K562 (cell line): ENCODE data around the gene RELL1. TPM values are rescaled to one million over a fixed set of nuclear protein-coding genes. Genes with fewer than 3 reads are reported as not detected.

Experiments
- ATAC-seq: fragments of 200-7000 bp; cut with Tn5 transposase; 3 replicates; pipeline ENCODE4 v1.9.1; 2020; ENCODE audit warnings: moderate library complexity
- BruUV-seq: library from RNA; stranded (reverse); fragments of 400-500 nt; replicated peaks from 2 replicates; lab custom pipeline; 2021; lab: Mats Ljungman, UMichigan
- CTCF ChIA-PET: fragments of 300-600 bp; formaldehyde crosslinking; extraction: SDS; loops from one replicate; lab custom pipeline; 2021; ENCODE audit warnings: low intra/inter-chr PET ratio; lab: Yijun Ruan, JAX
- POLR2A ChIA-PET: fragments of 300-600, 350-650 bp; sonication (Branson Sonifier 250); formaldehyde crosslinking; extraction: SDS; loops from one replicate; lab custom pipeline; 2021; ENCODE audit warnings: antibody characterized with exemption, inconsistent platforms; lab: Yijun Ruan, JAX
- DNase-seq, 4 experiments: peaks; one replicate each; pipeline versions ENCODE4 v3.0.0 to v3.0.0-alpha.2; 2011 to 2018; ENCODE audit warnings: low spot score in 3 of 4, mixed read lengths in 3 of 4; ENCODE audit errors: extremely low read depth in 1 of 4
- FAIRE-seq: peaks from 2 replicates; lab custom pipeline; 2011; peaks lifted over from hg19 to GRCh38; lab: Jason Lieb, UNC
- H2AFZ ChIP-seq: 2 replicates; pipeline ENCODE4 v1.6.0; 2011; ENCODE audit warnings: low read depth, low read length, control low read depth, inconsistent platforms
- H3K27ac ChIP-seq: fragments of 200-600 bp; 3 replicates; pipeline ENCODE4 v1.8.0; 2011; ENCODE audit warnings: low read depth, mild to moderate bottlenecking, control low read depth, inconsistent platforms, low read length, moderate library complexity, mixed read lengths; ENCODE audit errors: extremely low read depth
- H3K27me3 ChIP-seq, 2 experiments: fragments of 300-600 bp in 1 of 2; 2 replicates in 1 of 2; 3 replicates in 1 of 2; pipeline versions ENCODE4 v1.6.0 to v1.8.0; 2011; ENCODE audit warnings: inconsistent platforms in 2 of 2, low read length in 2 of 2, mild to moderate bottlenecking in 1 of 2, mixed read lengths in 1 of 2, moderate library complexity in 1 of 2; ENCODE audit not compliant: control insufficient read depth in 2 of 2, insufficient read depth in 2 of 2
- H3K36me3 ChIP-seq: fragments of 300-600 bp; 3 replicates; pipeline ENCODE4 v1.8.0; 2011; ENCODE audit warnings: mild to moderate bottlenecking, low read length, inconsistent platforms; ENCODE audit not compliant: control insufficient read depth, insufficient read depth
- H3K4me1 ChIP-seq, 2 experiments: fragments of 200-600 bp in 1 of 2; replicated peaks in 1 of 2; 2 replicates in 1 of 2; 3 replicates in 1 of 2; pipeline versions ENCODE4 v1.5.1 to v1.8.0; 2011; ENCODE audit warnings: inconsistent platforms in 2 of 2, low read length in 2 of 2, mild to moderate bottlenecking in 1 of 2, mixed read lengths in 1 of 2, moderate library complexity in 1 of 2; ENCODE audit not compliant: control insufficient read depth in 2 of 2, insufficient read depth in 2 of 2
- H3K4me2 ChIP-seq: 2 replicates; pipeline ENCODE4 v1.6.1; 2011; ENCODE audit warnings: low read length, control low read depth, inconsistent platforms, mixed read lengths; ENCODE audit not compliant: insufficient read depth
- H3K4me3 ChIP-seq: fragments of 200-600 bp; sonication (generic), shearing (Covaris generic); 2 replicates; pipeline ENCODE4 v1.5.1; 2016; ENCODE audit warnings: control low read depth, inconsistent platforms
- H3K79me2 ChIP-seq: fragments of 200-600 bp; 3 replicates; pipeline ENCODE4 v1.8.0; 2011; ENCODE audit warnings: low read length, inconsistent platforms; ENCODE audit not compliant: control insufficient read depth, insufficient read depth
- H3K9ac ChIP-seq, 2 experiments: 2 replicates each; pipeline versions ENCODE4 v1.6.0 to v1.6.1; 2011; ENCODE audit warnings: low read depth in 2 of 2, low read length in 2 of 2, control low read depth in 1 of 2, inconsistent platforms in 1 of 2, mild to moderate bottlenecking in 1 of 2, mixed read lengths in 1 of 2; ENCODE audit not compliant: insufficient read depth in 1 of 2
- H3K9me1 ChIP-seq: one replicate; pipeline ENCODE4 v1.6.0; 2011; ENCODE audit warnings: inconsistent platforms, mild to moderate bottlenecking, low read length, moderate library complexity; ENCODE audit not compliant: control insufficient read depth, insufficient read depth
- H3K9me3 ChIP-seq: replicated peaks from 2 replicates; pipeline ENCODE4 v1.5.1; 2011; ENCODE audit warnings: low read depth, low read length, inconsistent platforms; ENCODE audit not compliant: control insufficient read depth, insufficient read depth
- H4K20me1 ChIP-seq: replicated peaks from 2 replicates; pipeline ENCODE4 v1.6.1; 2011; ENCODE audit warnings: low read length, inconsistent platforms, mixed read lengths; ENCODE audit not compliant: control insufficient read depth, insufficient read depth
- BACH1 ChIP-seq: fragments of 200-800 bp; sonication (Bioruptor generic); IDR thresholded peaks from 2 replicates; pipeline ENCODE4 v1.6.1; 2016; ENCODE audit warnings: missing genetic modification characterization, missing compliant biosample characterization
- C11orf30 ChIP-seq: fragments of 450-650 bp; IDR thresholded peaks from 2 replicates; pipeline ENCODE4 v1.6.1; 2016; ENCODE audit warnings: low read depth, mild to moderate bottlenecking
- CBX2 ChIP-seq: fragments of 200-600 bp; sonication (generic); IDR thresholded peaks from one replicate; pipeline ENCODE4 v1.6.1; 2012; ENCODE audit warnings: mild to moderate bottlenecking, low read length, inconsistent platforms; ENCODE audit not compliant: insufficient read depth, poor library complexity, severe bottlenecking
- CSDE1 ChIP-seq, 2 experiments: fragments of 450-650 bp; IDR thresholded peaks; 2 replicates each; pipeline ENCODE4 v1.6.1; 2016; ENCODE audit warnings: mild to moderate bottlenecking in 1 of 2
- ELF2 ChIP-seq: fragments of 250-450 bp; sonication (Bioruptor Pico); IDR thresholded peaks from 2 replicates; pipeline ENCODE4 v1.5.0; 2021; ENCODE audit warnings: mild to moderate bottlenecking
- EWSR1 ChIP-seq: fragments of 450-650 bp; IDR thresholded peaks from 2 replicates; pipeline ENCODE4 v1.6.1; 2018; ENCODE audit warnings: borderline replicate concordance, mild to moderate bottlenecking, low read depth, moderate library complexity; ENCODE audit not compliant: partially characterized antibody
- EZH2 ChIP-seq: IDR thresholded peaks from 2 replicates; pipeline ENCODE4 v1.6.1; 2012; ENCODE audit warnings: low read depth, mild to moderate bottlenecking, inconsistent platforms, low read length, borderline replicate concordance
- LARP7 ChIP-seq: fragments of 450-650 bp; IDR thresholded peaks from 2 replicates; pipeline ENCODE4 v1.6.1; 2016
- MAFF ChIP-seq: IDR thresholded peaks from 2 replicates; pipeline ENCODE4 v1.6.1; 2012; ENCODE audit warnings: low read length, improper control_type of control experiment
- MAFG ChIP-seq: fragments of 450-650 bp; conservative IDR thresholded peaks from 2 replicates; pipeline ENCODE4 v1.6.1; 2016; ENCODE audit warnings: missing genetic modification characterization, missing compliant biosample characterization
- MAFK ChIP-seq: IDR thresholded peaks from 2 replicates; pipeline ENCODE4 v1.6.1; 2011; ENCODE audit warnings: low read length, improper control_type of control experiment
- MCM7 ChIP-seq, 2 experiments: fragments of 450-650 bp; IDR thresholded peaks; 2 replicates each; pipeline ENCODE4 v1.6.1; 2016 to 2018
- MED1 ChIP-seq: sonication (generic); formaldehyde crosslinking; IDR thresholded peaks from 2 replicates; pipeline ENCODE4 v1.8.1; 2023; ENCODE audit warnings: missing genetic modification reagents, borderline replicate concordance
- MEF2A ChIP-seq: IDR thresholded peaks from 2 replicates; pipeline ENCODE4 v1.6.1; 2011; ENCODE audit warnings: low read depth, mild to moderate bottlenecking, low read length, moderate library complexity; ENCODE audit not compliant: control insufficient read depth
- PHB2 ChIP-seq: fragments of 450-650 bp; IDR thresholded peaks from 2 replicates; pipeline ENCODE4 v1.6.1; 2017; ENCODE audit warnings: low read depth
- RHOXF2B ChIP-seq: fragments of 250-450 bp; sonication (Bioruptor Pico); conservative IDR thresholded peaks from 2 replicates; pipeline ENCODE4 v1.5.1; 2021
- SMARCB1 ChIP-seq: IDR thresholded peaks from 2 replicates; pipeline ENCODE4 v1.6.1; 2011; ENCODE audit warnings: improper control_type of control experiment, low read depth; ENCODE audit not compliant: insufficient read length
- U2AF2 ChIP-seq: fragments of 200-400 bp; formaldehyde crosslinking; optimal IDR thresholded peaks from 2 replicates; pipeline ENCODE3; 2017; ENCODE audit warnings: low read depth, mild to moderate bottlenecking, low read length
- ZNF316 ChIP-seq: fragments of 450-650 bp; IDR thresholded peaks from 2 replicates; pipeline ENCODE4 v1.6.1; 2016
- WGBS: fragments of 100-300 bp; shearing (Covaris generic); methylation state at CpG from one replicate; pipeline ENCODE4 v1.1.6; 2016; ENCODE audit warnings: low coverage, mixed read lengths; ENCODE audit not compliant: insufficient coverage; ENCODE audit errors: missing lambda C conversion rate; 5-methylcytosine and 5-hydroxymethylcytosine counted together
- in situ Hi-C: fragments of 300-500 bp; cut with MboI; formaldehyde crosslinking; loops from 4 replicates; pipeline ENCODE4 v1.15.0; 2018; ENCODE audit warnings: inconsistent platforms, mixed read lengths
- intact Hi-C: fragments of 100-400 bp; cut with micrococcal nuclease; formaldehyde crosslinking; loops from 2 replicates; pipeline ENCODE4 v1.14.2; 2022
- polyA plus RNA-seq, 8 experiments: library from polyadenylated mRNA; depleted of rRNA in 4 of 8; stranded (reverse) in 5 of 8; unstranded in 3 of 8; fragments of >200 nt; fragmentation: Nextera tagmentation in 2 of 8; fragmentation: Illumina TruSeq in 1 of 8; extraction: Ambion mirVana in 2 of 8; extraction: Trizol in 1 of 8; gene quantifications; 2 replicates each; pipeline versions ENCODE4 v1.2.1 to v1.2.3, GENCODE V29; 2011 to 2014; ENCODE audit warnings: inconsistent platforms in 1 of 8, missing spikeins in 1 of 8
- total RNA-seq, 7 experiments: library from RNA; depleted of rRNA in 6 of 7; stranded (reverse); fragments of >200 nt in 6 of 7; fragmentation: Illumina TruSeq in 2 of 7; extraction: Trizol in 2 of 7; gene quantifications; 2 replicates each; pipeline versions ENCODE4 v1.2.1 to v1.2.3, GENCODE V29; 2011 to 2021; ENCODE audit warnings: low replicate concordance in 1 of 7
- TF ChIP-seq, protein P1 (sequence below): sonication (generic); formaldehyde crosslinking; IDR thresholded peaks from 2 replicates; pipeline ENCODE4 v1.8.0; 2023; ENCODE audit warnings: mild to moderate bottlenecking, missing genetic modification reagents

Gene RELL1
- total and polyA plus RNA-seq, 9 of the 15 experiments (the other 6 are each of a cell fraction or from before 2014, with no cell fraction given): 0.06 to 3.5 (median 1.7) TPM; not detected in 1

- H3K36me3 ChIP-seq: no peaks in the 10 kb centered on the region
- H3K9me3 ChIP-seq: no peaks in the 10 kb centered on the region
- DNase-seq (no peak), FAIRE-seq (no peak), ATAC-seq (no peak)
- ChIA-PET POLR2A (no interaction called here), CTCF (no interaction called here)
- in situ Hi-C loops: no loop called here
- H3K9me1 ChIP-seq: no peaks in the 10 kb centered on the region
- 8% methylated on average over 8 of the region's 8 CpGs for WGBS
- H3K4me2 ChIP-seq: no peak overlapping the region
- H3K4me3 ChIP-seq: no peak overlapping the region
- H4K20me1 ChIP-seq: no peaks in the 10 kb centered on the region
- H3K27me3 ChIP-seq: no peaks in the 10 kb centered on the region
- H3K4me1 ChIP-seq: no peaks in the 10 kb centered on the region
- BruUV-seq: no TSS peak
- H3K9ac ChIP-seq: no peak overlapping the region
- no peak overlapping the region for H2AFZ ChIP-seq
- H3K79me2 ChIP-seq: no peaks in the 10 kb centered on the region
- TF ChIP-seq SMARCB1 (no peak), MCM7 (IDR thresholded peaks at IDR 0.05) (no peak), BACH1 (tag) (no peak), CSDE1 (IDR thresholded peaks at IDR 0.05) (no peak), RHOXF2B (no peak), MEF2A (no peak), LARP7 (no peak)
- intact Hi-C loops: no loop called here
- H3K27ac ChIP-seq: no peak overlapping the region
These were observed 102.1 kb downstream of the RELL1 start for GRCh38 chr4:37584071-37584470.

- H3K9me1 ChIP-seq: no peaks in the 10 kb centered on the region
- DNase-seq: no peak
- no peak overlapping the region for H3K27ac ChIP-seq
- no TSS peak for BruUV-seq
- H3K9me3 ChIP-seq: no peaks in the 10 kb centered on the region
- no peaks in the 10 kb centered on the region for H3K79me2 ChIP-seq
- CTCF ChIA-PET: no interaction called here
- no peaks in the 10 kb centered on the region for H4K20me1 ChIP-seq
- H3K27me3 ChIP-seq: no peaks in the 10 kb centered on the region; a peak in 1 of 5 replicates
- no peaks in the 10 kb centered on the region; a peak in 1 of 5 replicates for H3K4me1 ChIP-seq
- H3K36me3 ChIP-seq: no peaks in the 10 kb centered on the region
- H2AFZ ChIP-seq: no peak overlapping the region
- no peak for FAIRE-seq
- H3K4me2 ChIP-seq: no peak overlapping the region
- intact Hi-C loops (no loop called here), in situ Hi-C loops (no loop called here)
- H3K9ac ChIP-seq: no peak overlapping the region
- no peak for ATAC-seq
- POLR2A ChIA-PET: interaction anchor here (1.2 kb wide), 1 partner anchor 12 kb away, joined by 3 read pairs; no protein-coding TSS in a partner anchor
- no peak overlapping the region for H3K4me3 ChIP-seq
- TF ChIP-seq ZNF316 (peak; percentile 86), EWSR1 (no peak), PHB2 (no peak), MAFK (peak; percentile 75), C11orf30 (peak; percentile 68; the same call in 1 of the 2 replicates), MED1 (CRISPR knock-in tag) (no peak), MAFF (peak; percentile 71), CBX2 (no peak), MAFG (tag) (peak; percentile 82), U2AF2 (no peak), EZH2 (no peak), ELF2 (CRISPR knock-in tag) (no peak)
- TF ChIP-seq, protein P1, sequence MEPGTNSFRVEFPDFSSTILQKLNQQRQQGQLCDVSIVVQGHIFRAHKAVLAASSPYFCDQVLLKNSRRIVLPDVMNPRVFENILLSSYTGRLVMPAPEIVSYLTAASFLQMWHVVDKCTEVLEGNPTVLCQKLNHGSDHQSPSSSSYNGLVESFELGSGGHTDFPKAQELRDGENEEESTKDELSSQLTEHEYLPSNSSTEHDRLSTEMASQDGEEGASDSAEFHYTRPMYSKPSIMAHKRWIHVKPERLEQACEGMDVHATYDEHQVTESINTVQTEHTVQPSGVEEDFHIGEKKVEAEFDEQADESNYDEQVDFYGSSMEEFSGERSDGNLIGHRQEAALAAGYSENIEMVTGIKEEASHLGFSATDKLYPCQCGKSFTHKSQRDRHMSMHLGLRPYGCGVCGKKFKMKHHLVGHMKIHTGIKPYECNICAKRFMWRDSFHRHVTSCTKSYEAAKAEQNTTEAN (CRISPR knock-in tag): no peak
These were observed 112.6 kb downstream of the RELL1 start for GRCh38 chr4:37573566-37573965.
